HEK293 (cell line): ENCODE data around the gene ATP8A2.

Experiments used
- CTCF ChIA-PET: fragments of 350-600 bp; formaldehyde crosslinking; extraction: SDS; loops from one replicate; lab custom pipeline; 2021; ENCODE audit warnings: antibody characterized with exemption; lab: Yijun Ruan, JAX
- POLR2A ChIA-PET: fragments of 300-600 bp; formaldehyde crosslinking; extraction: SDS; loops from one replicate; lab custom pipeline; 2020; ENCODE audit warnings: antibody characterized with exemption, inconsistent platforms; lab: Yijun Ruan, JAX
- H3K27ac ChIP-seq: fragments of 200-500 bp; sonication (Bioruptor generic); 2 replicates; pipeline ENCODE4 v1.5.1; 2014; ENCODE audit warnings: low read depth, low read length, control low read depth, inconsistent platforms; ENCODE audit errors: extremely low read depth
- H3K36me3 ChIP-seq, 2 experiments: fragments of 200-500 bp in 1 of 2; sonication (Bioruptor generic) in 1 of 2; 1 replicate in 1 of 2; 2 replicates in 1 of 2; pipeline ENCODE4 v1.5.1; 2014 to 2017; ENCODE audit warnings: inconsistent platforms in 2 of 2, low read length in 2 of 2; ENCODE audit not compliant: control insufficient read depth in 2 of 2, insufficient read depth in 1 of 2
- H3K4me1 ChIP-seq: fragments of 200-500 bp; sonication (Bioruptor generic); 2 replicates; pipeline ENCODE4 v1.5.1; 2014; ENCODE audit warnings: mild to moderate bottlenecking, low read length, inconsistent platforms; ENCODE audit not compliant: control insufficient read depth, insufficient read depth
- H3K4me3 ChIP-seq: 2 replicates; pipeline ENCODE4 v1.5.1; 2011; ENCODE audit warnings: low read depth, mild to moderate bottlenecking, control low read depth, low read length, moderate library complexity
- H3K9me3 ChIP-seq: fragments of 200-500 bp; sonication (Bioruptor generic); 2 replicates; pipeline ENCODE4 v1.5.1; 2014; ENCODE audit warnings: low read depth, low read length, inconsistent platforms; ENCODE audit not compliant: control insufficient read depth, insufficient read depth
- GLIS2 ChIP-seq: fragments of 450-650 bp; formaldehyde crosslinking; IDR thresholded peaks from 2 replicates; pipeline ENCODE4 v1.5.1; 2016; ENCODE audit warnings: missing biosample characterization, missing genetic modification characterization
- IKZF3 ChIP-seq: fragments of 450-650 bp; IDR thresholded peaks from 2 replicates; pipeline ENCODE4 v1.5.0; 2018; ENCODE audit warnings: missing biosample characterization, mild to moderate bottlenecking, missing genetic modification characterization, moderate library complexity
- REST ChIP-seq: fragments of 450-650 bp; formaldehyde crosslinking; IDR thresholded peaks from 2 replicates; pipeline ENCODE4 v1.5.1; 2016; ENCODE audit warnings: missing biosample characterization, missing genetic modification characterization
- SCRT1 ChIP-seq: fragments of 450-650 bp; formaldehyde crosslinking; IDR thresholded peaks from 2 replicates; pipeline ENCODE4 v1.5.1; 2016; ENCODE audit warnings: missing biosample characterization, missing genetic modification characterization, borderline replicate concordance
- ZFP37 ChIP-seq: fragments of 450-650 bp; formaldehyde crosslinking; IDR thresholded peaks from 2 replicates; pipeline ENCODE4 v1.5.1; 2016; ENCODE audit warnings: missing biosample characterization, missing genetic modification characterization
- ZNF114 ChIP-seq: fragments of 450-650 bp; formaldehyde crosslinking; IDR thresholded peaks from 2 replicates; pipeline ENCODE4 v1.5.0; 2017; ENCODE audit warnings: missing biosample characterization, missing genetic modification characterization
- ZNF121 ChIP-seq: fragments of 450-650 bp; formaldehyde crosslinking; IDR thresholded peaks from 2 replicates; pipeline ENCODE4 v1.5.1; 2016; ENCODE audit warnings: missing biosample characterization, missing genetic modification characterization
- ZNF138 ChIP-seq: fragments of 450-650 bp; formaldehyde crosslinking; IDR thresholded peaks from 2 replicates; pipeline ENCODE4 v1.5.1; 2016; ENCODE audit warnings: missing biosample characterization, missing genetic modification characterization, borderline replicate concordance
- ZNF146 ChIP-seq: fragments of 450-650 bp; formaldehyde crosslinking; IDR thresholded peaks from 2 replicates; pipeline ENCODE4 v1.5.1; 2016; ENCODE audit warnings: missing biosample characterization, missing genetic modification characterization
- ZNF16 ChIP-seq: fragments of 450-650 bp; formaldehyde crosslinking; IDR thresholded peaks from 2 replicates; pipeline ENCODE4 v1.5.1; 2016; ENCODE audit warnings: low read depth, missing biosample characterization, missing genetic modification characterization
- ZNF169 ChIP-seq: fragments of 450-650 bp; formaldehyde crosslinking; IDR thresholded peaks from 2 replicates; pipeline ENCODE4 v1.5.1; 2016; ENCODE audit warnings: missing biosample characterization, missing genetic modification characterization
- ZNF174 ChIP-seq: fragments of 450-650 bp; formaldehyde crosslinking; IDR thresholded peaks from 2 replicates; pipeline ENCODE4 v1.5.0; 2017; ENCODE audit warnings: missing biosample characterization, mild to moderate bottlenecking, missing genetic modification characterization
- ZNF302 ChIP-seq: fragments of 450-650 bp; formaldehyde crosslinking; IDR thresholded peaks from 2 replicates; pipeline ENCODE4 v1.5.1; 2016; ENCODE audit warnings: missing biosample characterization, missing genetic modification characterization, low read depth
- ZNF350 ChIP-seq: fragments of 450-650 bp; formaldehyde crosslinking; IDR thresholded peaks from 2 replicates; pipeline ENCODE4 v1.5.0; 2017; ENCODE audit warnings: missing biosample characterization, mild to moderate bottlenecking, missing genetic modification characterization
- ZNF416 ChIP-seq: fragments of 450-650 bp; formaldehyde crosslinking; IDR thresholded peaks from 2 replicates; pipeline ENCODE4 v1.5.1; 2016; ENCODE audit warnings: missing biosample characterization, missing genetic modification characterization
- ZNF785 ChIP-seq: fragments of 450-650 bp; formaldehyde crosslinking; IDR thresholded peaks from 2 replicates; pipeline ENCODE4 v1.5.1; 2016; ENCODE audit warnings: missing biosample characterization, missing genetic modification characterization
- ZSCAN23 ChIP-seq: fragments of 450-650 bp; formaldehyde crosslinking; IDR thresholded peaks from 2 replicates; pipeline ENCODE4 v1.5.1; 2016; ENCODE audit warnings: missing biosample characterization, missing genetic modification characterization
- ZSCAN4 ChIP-seq: fragments of 450-650 bp; formaldehyde crosslinking; IDR thresholded peaks from 2 replicates; pipeline ENCODE4 v1.5.1; 2017; ENCODE audit warnings: missing biosample characterization, missing genetic modification characterization
- TF ChIP-seq, protein P1 (sequence below): fragments of 450-650 bp; formaldehyde crosslinking; IDR thresholded peaks from 2 replicates; pipeline ENCODE4 v1.5.1; 2016; ENCODE audit warnings: missing biosample characterization, missing genetic modification characterization, low read depth
- TF ChIP-seq, protein P2 (sequence below): fragments of 450-650 bp; formaldehyde crosslinking; IDR thresholded peaks from 2 replicates; pipeline ENCODE4 v1.5.1; 2016; ENCODE audit warnings: missing biosample characterization, missing genetic modification characterization
- TF ChIP-seq, protein P3 (sequence below): fragments of 450-650 bp; formaldehyde crosslinking; IDR thresholded peaks from 2 replicates; pipeline ENCODE4 v1.5.1; 2016; ENCODE audit warnings: missing biosample characterization, missing genetic modification characterization

Gene ATP8A2

GRCh38 chr13:25625414-25625813 is 253.6 kb downstream of the ATP8A2 start (continued):
- TF ChIP-seq ZNF350 (tag by site-specific recombination) (no peak), ZNF416 (tag by site-specific recombination) (no peak), ZNF114 (tag by site-specific recombination) (no peak), ZNF146 (tag by site-specific recombination) (no peak), IKZF3 (tag by site-specific recombination) (no peak), ZNF16 (tag by site-specific recombination) (no peak), ZNF174 (tag by site-specific recombination) (no peak)

- H3K4me3 ChIP-seq = no peak overlapping the region
- H3K9me3 ChIP-seq = no peaks in the 10 kb centered on the region
- no peaks in the 10 kb centered on the region for H3K4me1 ChIP-seq
- no peaks in the 10 kb centered on the region for H3K36me3 ChIP-seq
- no peak overlapping the region for H3K27ac ChIP-seq
- ChIA-PET POLR2A (no interaction called here), CTCF (no interaction called here)
- TF ChIP-seq, protein P1, sequence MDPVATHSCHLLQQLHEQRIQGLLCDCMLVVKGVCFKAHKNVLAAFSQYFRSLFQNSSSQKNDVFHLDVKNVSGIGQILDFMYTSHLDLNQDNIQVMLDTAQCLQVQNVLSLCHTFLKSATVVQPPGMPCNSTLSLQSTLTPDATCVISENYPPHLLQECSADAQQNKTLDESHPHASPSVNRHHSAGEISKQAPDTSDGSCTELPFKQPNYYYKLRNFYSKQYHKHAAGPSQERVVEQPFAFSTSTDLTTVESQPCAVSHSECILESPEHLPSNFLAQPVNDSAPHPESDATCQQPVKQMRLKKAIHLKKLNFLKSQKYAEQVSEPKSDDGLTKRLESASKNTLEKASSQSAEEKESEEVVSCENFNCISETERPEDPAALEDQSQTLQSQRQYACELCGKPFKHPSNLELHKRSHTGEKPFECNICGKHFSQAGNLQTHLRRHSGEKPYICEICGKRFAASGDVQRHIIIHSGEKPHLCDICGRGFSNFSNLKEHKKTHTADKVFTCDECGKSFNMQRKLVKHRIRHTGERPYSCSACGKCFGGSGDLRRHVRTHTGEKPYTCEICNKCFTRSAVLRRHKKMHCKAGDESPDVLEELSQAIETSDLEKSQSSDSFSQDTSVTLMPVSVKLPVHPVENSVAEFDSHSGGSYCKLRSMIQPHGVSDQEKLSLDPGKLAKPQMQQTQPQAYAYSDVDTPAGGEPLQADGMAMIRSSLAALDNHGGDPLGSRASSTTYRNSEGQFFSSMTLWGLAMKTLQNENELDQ (tag by site-specific recombination) = no peak
- TF ChIP-seq ZSCAN4 = no peak
- TF ChIP-seq ZSCAN23 = no peak
- no peak for TF ChIP-seq GLIS2 (tag by site-specific recombination)
- TF ChIP-seq, protein P2, sequence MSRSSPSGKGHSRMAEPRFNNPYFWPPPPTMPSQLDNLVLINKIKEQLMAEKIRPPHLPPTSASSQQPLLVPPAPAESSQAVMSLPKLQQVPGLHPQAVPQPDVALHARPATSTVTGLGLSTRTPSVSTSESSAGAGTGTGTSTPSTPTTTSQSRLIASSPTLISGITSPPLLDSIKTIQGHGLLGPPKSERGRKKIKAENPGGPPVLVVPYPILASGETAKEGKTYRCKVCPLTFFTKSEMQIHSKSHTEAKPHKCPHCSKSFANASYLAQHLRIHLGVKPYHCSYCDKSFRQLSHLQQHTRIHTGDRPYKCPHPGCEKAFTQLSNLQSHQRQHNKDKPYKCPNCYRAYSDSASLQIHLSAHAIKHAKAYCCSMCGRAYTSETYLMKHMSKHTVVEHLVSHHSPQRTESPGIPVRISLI = no peak
- no peak for TF ChIP-seq IKZF3 (tag by site-specific recombination)
- TF ChIP-seq, protein P3, sequence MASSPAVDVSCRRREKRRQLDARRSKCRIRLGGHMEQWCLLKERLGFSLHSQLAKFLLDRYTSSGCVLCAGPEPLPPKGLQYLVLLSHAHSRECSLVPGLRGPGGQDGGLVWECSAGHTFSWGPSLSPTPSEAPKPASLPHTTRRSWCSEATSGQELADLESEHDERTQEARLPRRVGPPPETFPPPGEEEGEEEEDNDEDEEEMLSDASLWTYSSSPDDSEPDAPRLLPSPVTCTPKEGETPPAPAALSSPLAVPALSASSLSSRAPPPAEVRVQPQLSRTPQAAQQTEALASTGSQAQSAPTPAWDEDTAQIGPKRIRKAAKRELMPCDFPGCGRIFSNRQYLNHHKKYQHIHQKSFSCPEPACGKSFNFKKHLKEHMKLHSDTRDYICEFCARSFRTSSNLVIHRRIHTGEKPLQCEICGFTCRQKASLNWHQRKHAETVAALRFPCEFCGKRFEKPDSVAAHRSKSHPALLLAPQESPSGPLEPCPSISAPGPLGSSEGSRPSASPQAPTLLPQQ (tag by site-specific recombination) = no peak
- no peak for TF ChIP-seq ZNF785
- no peak for TF ChIP-seq ZNF169 (tag by site-specific recombination)
- no peak for TF ChIP-seq REST
- no peak for TF ChIP-seq ZFP37 (tag by site-specific recombination)
- TF ChIP-seq SCRT1 (tag by site-specific recombination) = no peak
- TF ChIP-seq ZNF138 (tag by site-specific recombination) = no peak
- TF ChIP-seq ZNF121 (tag by site-specific recombination) = no peak
- no peak for TF ChIP-seq ZNF302
Observed at GRCh38 chr13:25630329-25630900, 258.6 kb downstream of the ATP8A2 start.
